Natural killer cell (primary cell): ENCODE results near the gene A4GALT. TPM values are rescaled to one million over a fixed set of nuclear protein-coding genes. Genes with fewer than 3 reads are reported as not detected.

Source experiments
- ATAC-seq, 3 donors: fragments of 150-1000 bp in 2 of 3; fragments of 200-7000 bp in 1 of 3; cut with Tn5 transposase; 1 replicate in 1 of 3; 2 replicates in 2 of 3; pipeline ENCODE4 v1.10.0; 2021; ENCODE audit warnings: mild to moderate bottlenecking in 2 of 3, moderate library complexity in 2 of 3
- DNase-seq, 2 donors: peaks; one replicate each; pipeline versions ENCODE4 v3.0.0 to v3.0.0-alpha.2; 2013 to 2021; ENCODE audit warnings: mixed read lengths in 1 of 2
- H3K27ac ChIP-seq: one replicate; pipeline ENCODE4 v1.5.1; 2013; ENCODE audit warnings: mild to moderate bottlenecking, low read length
- H3K27me3 ChIP-seq: one replicate; pipeline ENCODE4 v1.6.1; 2013; ENCODE audit warnings: low read length; ENCODE audit not compliant: control insufficient read depth, insufficient read depth
- H3K36me3 ChIP-seq: one replicate; pipeline ENCODE4 v1.6.1; 2013; ENCODE audit warnings: low read length; ENCODE audit not compliant: control insufficient read depth, insufficient read depth
- H3K4me1 ChIP-seq: one replicate; pipeline ENCODE4 v1.6.1; 2013; ENCODE audit warnings: low read length; ENCODE audit not compliant: control insufficient read depth, insufficient read depth
- H3K4me3 ChIP-seq: one replicate; pipeline ENCODE4 v1.5.1; 2013; ENCODE audit warnings: low read length
- H3K9me3 ChIP-seq: one replicate; pipeline ENCODE4 v1.6.1; 2013; ENCODE audit warnings: low read length; ENCODE audit not compliant: control insufficient read depth, insufficient read depth
- H3K27ac Mint-ChIP-seq, 2 donors: one replicate each; pipeline ENCODE4 v1.8.0; 2022; ENCODE audit warnings: mild to moderate bottlenecking in 2 of 2, mixed read lengths in 2 of 2, moderate library complexity in 1 of 2
- H3K27me3 Mint-ChIP-seq, 2 donors: one replicate each; pipeline ENCODE4 v1.8.0; 2022; ENCODE audit warnings: low read depth in 2 of 2, mixed read lengths in 2 of 2
- H3K36me3 Mint-ChIP-seq: one replicate; pipeline ENCODE4 v1.8.0; 2022; ENCODE audit warnings: mixed read lengths
- H3K4me1 Mint-ChIP-seq, 2 donors: one replicate each; pipeline ENCODE4 v1.8.0; 2022; ENCODE audit warnings: mixed read lengths in 2 of 2
- H3K4me3 Mint-ChIP-seq: one replicate; pipeline ENCODE4 v1.8.0; 2022; ENCODE audit warnings: mild to moderate bottlenecking, moderate library complexity, mixed read lengths
- H3K9me3 Mint-ChIP-seq, 2 donors: one replicate each; pipeline ENCODE4 v1.8.0; 2022; ENCODE audit warnings: mixed read lengths in 2 of 2
- WGBS: methylation state at CpG from one replicate; pipeline ENCODE4 v1.1.7; 2013; ENCODE audit warnings: missing lambda C conversion rate; ENCODE audit not compliant: insufficient coverage; 5-methylcytosine and 5-hydroxymethylcytosine counted together
- intact Hi-C: fragments of 100-400 bp; cut with micrococcal nuclease; formaldehyde crosslinking; loops from one replicate; pipeline ENCODE4 v1.14.2; 2022
- total RNA-seq, 4 donors: library from RNA; stranded (reverse); fragments of 120-200 nt in 1 of 4; gene quantifications; one replicate each; pipeline versions ENCODE4 v1.2.3 to v1.2.4, GENCODE V29; 2013 to 2022
- TF ChIP-seq, protein P1 (sequence below): fragments of 200-600 bp; IDR thresholded peaks from one replicate; pipeline ENCODE4 v1.8.0; 2022; ENCODE audit warnings: antibody characterized with exemption

Gene A4GALT
- total RNA-seq, 3 donors from 2014 or later (not counting 1 experiment from before 2014, with no cell fraction given) = 0.26 TPM; not detected in 2

DNA sequence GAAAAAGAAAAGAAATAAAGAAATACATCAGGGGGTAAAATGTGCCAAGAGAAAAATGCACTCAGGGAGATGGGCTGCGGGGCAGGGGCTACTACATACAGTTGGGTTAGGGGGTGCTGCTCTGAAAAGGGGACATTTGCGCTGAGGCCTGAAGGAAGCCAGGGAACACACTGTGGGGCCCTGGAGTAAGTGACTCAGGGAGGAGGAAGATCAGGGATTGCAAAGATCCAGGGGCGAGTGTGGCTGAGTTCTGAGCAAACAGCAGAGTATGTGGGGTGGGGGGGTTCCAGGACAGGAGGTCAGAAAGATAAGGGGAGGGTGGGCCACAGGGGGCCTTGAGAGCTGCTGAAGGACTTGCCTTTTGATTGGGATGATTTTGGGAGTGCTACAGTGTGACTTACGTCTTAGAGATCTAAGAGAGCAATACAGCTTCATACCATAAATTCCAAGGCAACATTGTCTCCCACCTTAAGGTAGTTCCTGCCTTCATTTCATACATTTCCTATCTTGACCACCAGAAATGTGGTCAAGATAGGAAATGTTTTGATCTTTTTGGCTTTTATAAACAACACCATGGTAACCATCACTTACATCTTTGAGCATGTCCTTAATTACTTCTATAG lies 5.8 kb downstream of the A4GALT start:
- WGBS = 95% methylated on average over 4 of the region's 4 CpGs
- H3K27me3 ChIP-seq = peaks cover 5% of the 10 kb centered on the region
- no peak for ATAC-seq
- no peak overlapping the region for H3K4me3 ChIP-seq
- no peak for DNase-seq
- intact Hi-C loops = no loop called here
- H3K9me3 Mint-ChIP-seq = no peaks in the 10 kb centered on the region
- H3K27ac Mint-ChIP-seq = no peak overlapping the region
- no peaks in the 10 kb centered on the region for H3K36me3 Mint-ChIP-seq
- H3K27ac ChIP-seq = no peak overlapping the region
- H3K4me1 ChIP-seq = peaks cover 26% of the 10 kb centered on the region
- H3K4me3 Mint-ChIP-seq = no peak overlapping the region
- H3K9me3 ChIP-seq = no peaks in the 10 kb centered on the region
- H3K27me3 Mint-ChIP-seq = peaks cover 22 to 41% of the 10 kb centered on the region in 2 donors
- no peaks in the 10 kb centered on the region for H3K36me3 ChIP-seq
- TF ChIP-seq, protein P1, sequence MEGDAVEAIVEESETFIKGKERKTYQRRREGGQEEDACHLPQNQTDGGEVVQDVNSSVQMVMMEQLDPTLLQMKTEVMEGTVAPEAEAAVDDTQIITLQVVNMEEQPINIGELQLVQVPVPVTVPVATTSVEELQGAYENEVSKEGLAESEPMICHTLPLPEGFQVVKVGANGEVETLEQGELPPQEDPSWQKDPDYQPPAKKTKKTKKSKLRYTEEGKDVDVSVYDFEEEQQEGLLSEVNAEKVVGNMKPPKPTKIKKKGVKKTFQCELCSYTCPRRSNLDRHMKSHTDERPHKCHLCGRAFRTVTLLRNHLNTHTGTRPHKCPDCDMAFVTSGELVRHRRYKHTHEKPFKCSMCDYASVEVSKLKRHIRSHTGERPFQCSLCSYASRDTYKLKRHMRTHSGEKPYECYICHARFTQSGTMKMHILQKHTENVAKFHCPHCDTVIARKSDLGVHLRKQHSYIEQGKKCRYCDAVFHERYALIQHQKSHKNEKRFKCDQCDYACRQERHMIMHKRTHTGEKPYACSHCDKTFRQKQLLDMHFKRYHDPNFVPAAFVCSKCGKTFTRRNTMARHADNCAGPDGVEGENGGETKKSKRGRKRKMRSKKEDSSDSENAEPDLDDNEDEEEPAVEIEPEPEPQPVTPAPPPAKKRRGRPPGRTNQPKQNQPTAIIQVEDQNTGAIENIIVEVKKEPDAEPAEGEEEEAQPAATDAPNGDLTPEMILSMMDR = no peak
- H3K4me1 Mint-ChIP-seq = peaks cover 7 to 16% of the 10 kb centered on the region in 2 donors

GRCh38 chr22:42714308-42714707 lies 6.4 kb downstream of the A4GALT start:
- DNase-seq = no peak
- TF ChIP-seq, protein P1 = no peak
- 96% methylated on average over 7 of the region's 7 CpGs for WGBS

GRCh38 chr22:42711895-42712837 lies 8.5 kb downstream of the A4GALT start:
- H3K27ac Mint-ChIP-seq = no peak overlapping the region
- H3K4me1 Mint-ChIP-seq = no peaks in the 10 kb centered on the region
- no peak overlapping the region for H3K4me3 ChIP-seq
- no peaks in the 10 kb centered on the region for H3K9me3 Mint-ChIP-seq
- DNase-seq (no peak), ATAC-seq (no peak)
- WGBS = 87% methylated on average over 19 of the region's 19 CpGs
- peaks cover 9 to 20% of the 10 kb centered on the region in 2 donors for H3K27me3 Mint-ChIP-seq
- TF ChIP-seq, protein P1 = no peak
- H3K36me3 Mint-ChIP-seq = no peaks in the 10 kb centered on the region
- H3K27ac ChIP-seq = no peak overlapping the region
- no peaks in the 10 kb centered on the region for H3K27me3 ChIP-seq
- no peak overlapping the region for H3K4me3 Mint-ChIP-seq
- H3K4me1 ChIP-seq = peaks cover 17% of the 10 kb centered on the region
- H3K9me3 ChIP-seq = peaks cover 4% of the 10 kb centered on the region
- intact Hi-C loops = no loop called here
- no peaks in the 10 kb centered on the region for H3K36me3 ChIP-seq

More at GRCh38 chr22:42714308-42714707, 6.4 kb downstream of the A4GALT start:
- Histone ChIP-seq H3K4me3 (no peak overlapping the region), H3K27ac (no peak overlapping the region), H3K27me3 (no peaks in the 10 kb centered on the region), H3K36me3 (no peaks in the 10 kb centered on the region), H3K4me1 (peaks cover 21% of the 10 kb centered on the region), H3K9me3 (peaks cover 4% of the 10 kb centered on the region)
- peaks cover 17 to 35% of the 10 kb centered on the region in 2 donors for H3K27me3 Mint-ChIP-seq
- no peaks in the 10 kb centered on the region for H3K9me3 Mint-ChIP-seq
- no peaks in the 10 kb centered on the region for H3K36me3 Mint-ChIP-seq
- H3K4me1 Mint-ChIP-seq = peaks cover 3 to 11% of the 10 kb centered on the region in 2 donors
- H3K4me3 Mint-ChIP-seq = no peak overlapping the region
- intact Hi-C loops = no loop called here
- no peak for ATAC-seq
- H3K27ac Mint-ChIP-seq = no peak overlapping the region
